ENCODE data around the gene TCF12.

Gene TCF12

GRCh38 chr15:57231559-57231958 is 313.1 kb downstream of the TCF12 start:
- no peak overlapping the region for H4K91ac ChIP-seq (ENCODE audit: low read depth, low read length, poor library complexity)
- H3K9me3 ChIP-seq (replicated peaks in 1 of 2; ENCODE audit: control insufficient read depth in 2 of 2, insufficient read depth in 1 of 2, low read depth in 1 of 2, low read length in 2 of 2), result peaks cover 0 to 2% of the 10 kb centered on the region in 2 donors
- H3K36me3 ChIP-seq (replicated peaks in 1 of 2; ENCODE audit: control insufficient read depth in 2 of 2, insufficient read depth in 2 of 2, low read length in 2 of 2), result peaks cover 2 to 58% of the 10 kb centered on the region in 2 donors
- H2AFZ ChIP-seq (ENCODE audit: low read length), result no peak overlapping the region
- WGBS, 2 donors (ENCODE audit: extremely low coverage in 2 of 2, insufficient read length in 2 of 2, insufficient replicate concordance in 1 of 2), result no CpG with 5 or more reads among the region's 1 CpG
- no peak overlapping the region for H2BK5ac ChIP-seq (ENCODE audit: low read length)
- no peaks in the 10 kb centered on the region for H3K27me3 ChIP-seq (ENCODE audit: control insufficient read depth in 3 of 3, insufficient read depth in 3 of 3, low read depth in 1 of 3, low read length in 3 of 3)
- no peak overlapping the region for H3K14ac ChIP-seq (ENCODE audit: low read length)
- H2BK120ac ChIP-seq (ENCODE audit: low read depth, low read length), result no peak overlapping the region
- no peak overlapping the region for H3K4me3 ChIP-seq (ENCODE audit: low read length in 2 of 2)
- H3K9ac ChIP-seq (ENCODE audit: low read depth, low read length, poor library complexity), result no peak overlapping the region
- no peak overlapping the region for H3K27ac ChIP-seq (replicated peaks; ENCODE audit: low read length)
- H4K8ac ChIP-seq (ENCODE audit: low read depth, low read length), result no peak overlapping the region
- no peaks in the 10 kb centered on the region for H3K79me1 ChIP-seq (ENCODE audit: low read depth, low read length)
- DNase-seq (ENCODE audit: low spot score), result no peak
- peaks cover 11 to 39% of the 10 kb centered on the region in 2 donors for H3K4me1 ChIP-seq (ENCODE audit: control insufficient read depth in 2 of 2, insufficient read depth in 1 of 2, low read depth in 1 of 2, low read length in 2 of 2)
- H2BK15ac ChIP-seq (ENCODE audit: low read length), result no peak overlapping the region
- no peak overlapping the region for H3K4ac ChIP-seq (ENCODE audit: low read length)
- no peak overlapping the region for H3K23ac ChIP-seq (ENCODE audit: low read depth, low read length, poor library complexity)
- no peak overlapping the region for H3K4me2 ChIP-seq (ENCODE audit: insufficient read depth, low read length, poor library complexity, severe bottlenecking)
- H2BK12ac ChIP-seq (ENCODE audit: low read length), result no peak overlapping the region
- no peak overlapping the region for H2AK5ac ChIP-seq (ENCODE audit: low read depth, low read length)
- H3K18ac ChIP-seq (ENCODE audit: low read length), result no peak overlapping the region

GRCh38 chr15:57234156-57234555 is 315.7 kb downstream of the TCF12 start:
- Histone ChIP-seq H2AK5ac (ENCODE audit: low read depth, low read length) (no peak overlapping the region), H3K14ac (ENCODE audit: low read length) (no peak overlapping the region), H3K18ac (ENCODE audit: low read length) (no peak overlapping the region), H3K4ac (ENCODE audit: low read length) (no peak overlapping the region), H2AFZ (ENCODE audit: low read length) (no peak overlapping the region), H3K23ac (ENCODE audit: low read depth, low read length, poor library complexity) (no peak overlapping the region), H3K36me3 (replicated peaks in 1 of 2; ENCODE audit: control insufficient read depth in 2 of 2, insufficient read depth in 2 of 2, low read length in 2 of 2) (peaks cover 2 to 74% of the 10 kb centered on the region in 2 donors), H3K79me1 (ENCODE audit: low read depth, low read length) (no peaks in the 10 kb centered on the region), H3K4me2 (ENCODE audit: insufficient read depth, low read length, poor library complexity, severe bottlenecking) (no peak overlapping the region), H4K91ac (ENCODE audit: low read depth, low read length, poor library complexity) (no peak overlapping the region), H2BK12ac (ENCODE audit: low read length) (no peak overlapping the region), H2BK120ac (ENCODE audit: low read depth, low read length) (no peak overlapping the region), H3K27me3 (ENCODE audit: control insufficient read depth in 3 of 3, insufficient read depth in 3 of 3, low read depth in 1 of 3, low read length in 3 of 3) (no peaks in the 10 kb centered on the region), H2BK15ac (ENCODE audit: low read length) (no peak overlapping the region), H2BK5ac (ENCODE audit: low read length) (no peak overlapping the region), H3K4me3 (ENCODE audit: low read length in 2 of 2) (no peak overlapping the region), H3K9me3 (replicated peaks in 1 of 2; ENCODE audit: control insufficient read depth in 2 of 2, insufficient read depth in 1 of 2, low read depth in 1 of 2, low read length in 2 of 2) (peaks cover 0 to 2% of the 10 kb centered on the region in 2 donors), H3K9ac (ENCODE audit: low read depth, low read length, poor library complexity) (no peak overlapping the region), H3K27ac (replicated peaks; ENCODE audit: low read length) (no peak overlapping the region), H3K4me1 (ENCODE audit: control insufficient read depth in 2 of 2, insufficient read depth in 1 of 2, low read depth in 1 of 2, low read length in 2 of 2) (peaks cover 9 to 27% of the 10 kb centered on the region in 2 donors), H4K8ac (ENCODE audit: low read depth, low read length) (no peak overlapping the region)
- no peak for DNase-seq (ENCODE audit: low spot score)
- no CpG with 5 or more reads among the region's 2 CpGs for WGBS, 2 donors (ENCODE audit: extremely low coverage in 2 of 2, insufficient read length in 2 of 2, insufficient replicate concordance in 1 of 2)

- no CpG with 5 or more reads among the region's 4 CpGs for WGBS, 2 donors (ENCODE audit: extremely low coverage in 2 of 2, insufficient read length in 2 of 2, insufficient replicate concordance in 1 of 2)
Measured at GRCh38 chr15:57235186-57235585, 316.7 kb downstream of the TCF12 start.

GRCh38 chr15:57235873-57236272 is 317.4 kb downstream of the TCF12 start:
- H2BK15ac ChIP-seq (ENCODE audit: low read length), result no peak overlapping the region
- no peak overlapping the region for H2AFZ ChIP-seq (ENCODE audit: low read length)
- no peak overlapping the region for H3K18ac ChIP-seq (ENCODE audit: low read length)
- no peak overlapping the region for H3K23ac ChIP-seq (ENCODE audit: low read depth, low read length, poor library complexity)
- DNase-seq (ENCODE audit: low spot score), result peak; percentile 56
- WGBS, 2 donors (ENCODE audit: extremely low coverage in 2 of 2, insufficient read length in 2 of 2, insufficient replicate concordance in 1 of 2), result 100% methylated on average over 2 of the region's 4 CpGs; no CpG with 5 or more reads in 1 of the 2 donors
- H3K9me3 ChIP-seq (replicated peaks in 1 of 2; ENCODE audit: control insufficient read depth in 2 of 2, insufficient read depth in 1 of 2, low read depth in 1 of 2, low read length in 2 of 2), result peaks cover 0 to 2% of the 10 kb centered on the region in 2 donors
- no peaks in the 10 kb centered on the region for H3K27me3 ChIP-seq (ENCODE audit: control insufficient read depth in 3 of 3, insufficient read depth in 3 of 3, low read depth in 1 of 3, low read length in 3 of 3)
- H2BK120ac ChIP-seq (ENCODE audit: low read depth, low read length), result no peak overlapping the region
- no peak overlapping the region for H2BK12ac ChIP-seq (ENCODE audit: low read length)
- no peak overlapping the region for H3K14ac ChIP-seq (ENCODE audit: low read length)
- no peak overlapping the region for H2BK5ac ChIP-seq (ENCODE audit: low read length)
- no peak overlapping the region for H3K4me2 ChIP-seq (ENCODE audit: insufficient read depth, low read length, poor library complexity, severe bottlenecking)
- no peaks in the 10 kb centered on the region for H3K79me1 ChIP-seq (ENCODE audit: low read depth, low read length)
- H4K91ac ChIP-seq (ENCODE audit: low read depth, low read length, poor library complexity), result no peak overlapping the region
- no peak overlapping the region for H3K4ac ChIP-seq (ENCODE audit: low read length)
- peaks cover 2 to 89% of the 10 kb centered on the region in 2 donors for H3K36me3 ChIP-seq (replicated peaks in 1 of 2; ENCODE audit: control insufficient read depth in 2 of 2, insufficient read depth in 2 of 2, low read length in 2 of 2)
- peak overlapping the region; percentile 58 for H3K27ac ChIP-seq (replicated peaks; ENCODE audit: low read length)
- H3K9ac ChIP-seq (ENCODE audit: low read depth, low read length, poor library complexity), result no peak overlapping the region
- no peak overlapping the region for H3K4me3 ChIP-seq (ENCODE audit: low read length in 2 of 2)
- H3K4me1 ChIP-seq (ENCODE audit: control insufficient read depth in 2 of 2, insufficient read depth in 1 of 2, low read depth in 1 of 2, low read length in 2 of 2), result peaks cover 9 to 27% of the 10 kb centered on the region in 2 donors
- no peak overlapping the region for H4K8ac ChIP-seq (ENCODE audit: low read depth, low read length)
- no peak overlapping the region for H2AK5ac ChIP-seq (ENCODE audit: low read depth, low read length)

More at GRCh38 chr15:57235186-57235585, 316.7 kb downstream of the TCF12 start:
- H2BK12ac ChIP-seq (ENCODE audit: low read length), result no peak overlapping the region
- H3K14ac ChIP-seq (ENCODE audit: low read length), result no peak overlapping the region
- no peak overlapping the region for H2BK5ac ChIP-seq (ENCODE audit: low read length)
- no peak for DNase-seq (ENCODE audit: low spot score)
- H3K4me2 ChIP-seq (ENCODE audit: insufficient read depth, low read length, poor library complexity, severe bottlenecking), result no peak overlapping the region
- no peak overlapping the region for H3K4me3 ChIP-seq (ENCODE audit: low read length in 2 of 2)
- no peaks in the 10 kb centered on the region for H3K79me1 ChIP-seq (ENCODE audit: low read depth, low read length)
- H4K8ac ChIP-seq (ENCODE audit: low read depth, low read length), result no peak overlapping the region
- peaks cover 0 to 2% of the 10 kb centered on the region in 2 donors for H3K9me3 ChIP-seq (replicated peaks in 1 of 2; ENCODE audit: control insufficient read depth in 2 of 2, insufficient read depth in 1 of 2, low read depth in 1 of 2, low read length in 2 of 2)
- H2AK5ac ChIP-seq (ENCODE audit: low read depth, low read length), result no peak overlapping the region
- H2BK120ac ChIP-seq (ENCODE audit: low read depth, low read length), result no peak overlapping the region
- no peaks in the 10 kb centered on the region for H3K27me3 ChIP-seq (ENCODE audit: control insufficient read depth in 3 of 3, insufficient read depth in 3 of 3, low read depth in 1 of 3, low read length in 3 of 3)
- peaks cover 9 to 27% of the 10 kb centered on the region in 2 donors for H3K4me1 ChIP-seq (ENCODE audit: control insufficient read depth in 2 of 2, insufficient read depth in 1 of 2, low read depth in 1 of 2, low read length in 2 of 2)
- no peak overlapping the region for H3K18ac ChIP-seq (ENCODE audit: low read length)
- no peak overlapping the region for H3K23ac ChIP-seq (ENCODE audit: low read depth, low read length, poor library complexity)
- H4K91ac ChIP-seq (ENCODE audit: low read depth, low read length, poor library complexity), result no peak overlapping the region
- no peak overlapping the region for H3K4ac ChIP-seq (ENCODE audit: low read length)
- H3K27ac ChIP-seq (replicated peaks; ENCODE audit: low read length), result no peak overlapping the region
- H2BK15ac ChIP-seq (ENCODE audit: low read length), result no peak overlapping the region
- no peak overlapping the region for H2AFZ ChIP-seq (ENCODE audit: low read length)
- H3K9ac ChIP-seq (ENCODE audit: low read depth, low read length, poor library complexity), result no peak overlapping the region
- peaks cover 2 to 85% of the 10 kb centered on the region in 2 donors for H3K36me3 ChIP-seq (replicated peaks in 1 of 2; ENCODE audit: control insufficient read depth in 2 of 2, insufficient read depth in 2 of 2, low read length in 2 of 2)

Data from neuronal stem cell (in vitro differentiated cells).